AG09319 (cell line): ENCODE measurements around the gene NDUFB2.

Source experiments
- DNase-seq: peaks from one replicate; pipeline ENCODE4 v3.0.0-alpha.2; 2010; ENCODE audit warnings: low read depth; ENCODE audit errors: extremely low read depth
- CTCF ChIP-seq: IDR thresholded peaks from 2 replicates; pipeline ENCODE4 v1.5.1; 2011; ENCODE audit warnings: low read depth, mild to moderate bottlenecking, inconsistent platforms, low read length, moderate library complexity

The NDUFB2 gene

GRCh38 chr7:140677496-140677895, 19.0 kb upstream of the NDUFB2 start:
- no peak for DNase-seq
- TF ChIP-seq CTCF = no peak

GRCh38 chr7:140678081-140678815, 18.3 kb upstream of the NDUFB2 start:
- DNase-seq = no peak
- TF ChIP-seq CTCF = no peak

- no peak for TF ChIP-seq CTCF
- no peak for DNase-seq
Observed at GRCh38 chr7:140678816-140679130, 17.7 kb upstream of the NDUFB2 start.

GRCh38 chr7:140679186-140679585, 17.3 kb upstream of the NDUFB2 start:
- TF ChIP-seq CTCF = no peak
- no peak for DNase-seq

- TF ChIP-seq CTCF = no peak
- DNase-seq = no peak
Observed at GRCh38 chr7:140680886-140681285, 15.6 kb upstream of the NDUFB2 start.

GRCh38 chr7:140681766-140682165, 14.7 kb upstream of the NDUFB2 start:
- no peak for TF ChIP-seq CTCF
- no peak for DNase-seq

GRCh38 chr7:140683657-140684056, 12.9 kb upstream of the NDUFB2 start:
- no peak for TF ChIP-seq CTCF

More at GRCh38 chr7:140683657-140684056, 12.9 kb upstream of the NDUFB2 start:
- no peak for DNase-seq
